GM12872 (cell line): ENCODE measurements around the gene PRSS38.

Experiments
- CTCF ChIP-seq: IDR thresholded peaks from 3 replicates; pipeline ENCODE4 v1.5.1; 2011; ENCODE audit warnings: low read depth, mild to moderate bottlenecking, low read length, moderate library complexity; ENCODE audit not compliant: insufficient read depth

Gene PRSS38

GRCh38 chr1:227769047-227769935 is 46.2 kb upstream of the PRSS38 start:
- no peak for TF ChIP-seq CTCF

- TF ChIP-seq CTCF = no peak
These were observed 45.5 kb upstream of the PRSS38 start for GRCh38 chr1:227769936-227770494.

- TF ChIP-seq CTCF = no peak
These were observed 44.7 kb upstream of the PRSS38 start for GRCh38 chr1:227770812-227771211.

- no peak for TF ChIP-seq CTCF
These were observed 44.1 kb upstream of the PRSS38 start for GRCh38 chr1:227771326-227771725.

GRCh38 chr1:227771771-227772170 is 43.7 kb upstream of the PRSS38 start:
- TF ChIP-seq CTCF = no peak

- no peak for TF ChIP-seq CTCF
These were observed 41.9 kb upstream of the PRSS38 start for GRCh38 chr1:227773558-227773957.

- TF ChIP-seq CTCF = no peak
These were observed 41.3 kb upstream of the PRSS38 start for GRCh38 chr1:227774051-227774731.
